ENCODE data around the gene POU5F1.
"Not testable (repeated sequence)": the region's sequence is repeated elsewhere in the genome, so short reads cannot be mapped to it uniquely, and the experiment has no call there.

POU5F1 gene

GRCh38 chr6:31170600-31170881 lies at the start of gene POU5F1:
Gene POU5F1, minus strand, starts transcription at chr6:31170682. Its CDS starts 62 bp downstream, at chr6:31170620.
- no peak for DNase-seq (ENCODE audit: low read depth)

GRCh38 chr6:31216208-31216898 lies 45.9 kb upstream of the POU5F1 start:
- no peak for DNase-seq (ENCODE audit: low read depth)

GRCh38 chr6:31215216-31215615 lies 44.7 kb upstream of the POU5F1 start:
- DNase-seq (ENCODE audit: low read depth): not testable (repeated sequence)

DNA sequence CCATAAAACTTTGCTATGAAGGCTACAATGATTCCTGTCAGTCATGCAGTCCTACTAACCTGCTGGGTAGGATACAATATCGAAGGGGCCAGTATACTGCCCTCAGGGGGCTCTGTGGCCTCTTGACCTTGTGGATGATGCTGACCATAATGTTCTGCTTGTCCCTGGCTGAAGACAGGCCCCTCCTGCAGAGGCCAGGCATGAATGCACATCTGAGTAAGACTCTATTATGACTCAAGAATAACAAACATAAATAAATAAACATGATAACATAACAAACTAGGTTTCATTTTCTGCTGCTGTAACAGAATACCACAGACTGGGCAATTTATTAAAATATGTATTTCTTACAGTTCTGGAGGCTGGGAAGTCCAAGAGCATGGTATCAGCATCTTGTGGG lies 44.0 kb upstream of the POU5F1 start:
- no peak for DNase-seq (ENCODE audit: low read depth)

DNA sequence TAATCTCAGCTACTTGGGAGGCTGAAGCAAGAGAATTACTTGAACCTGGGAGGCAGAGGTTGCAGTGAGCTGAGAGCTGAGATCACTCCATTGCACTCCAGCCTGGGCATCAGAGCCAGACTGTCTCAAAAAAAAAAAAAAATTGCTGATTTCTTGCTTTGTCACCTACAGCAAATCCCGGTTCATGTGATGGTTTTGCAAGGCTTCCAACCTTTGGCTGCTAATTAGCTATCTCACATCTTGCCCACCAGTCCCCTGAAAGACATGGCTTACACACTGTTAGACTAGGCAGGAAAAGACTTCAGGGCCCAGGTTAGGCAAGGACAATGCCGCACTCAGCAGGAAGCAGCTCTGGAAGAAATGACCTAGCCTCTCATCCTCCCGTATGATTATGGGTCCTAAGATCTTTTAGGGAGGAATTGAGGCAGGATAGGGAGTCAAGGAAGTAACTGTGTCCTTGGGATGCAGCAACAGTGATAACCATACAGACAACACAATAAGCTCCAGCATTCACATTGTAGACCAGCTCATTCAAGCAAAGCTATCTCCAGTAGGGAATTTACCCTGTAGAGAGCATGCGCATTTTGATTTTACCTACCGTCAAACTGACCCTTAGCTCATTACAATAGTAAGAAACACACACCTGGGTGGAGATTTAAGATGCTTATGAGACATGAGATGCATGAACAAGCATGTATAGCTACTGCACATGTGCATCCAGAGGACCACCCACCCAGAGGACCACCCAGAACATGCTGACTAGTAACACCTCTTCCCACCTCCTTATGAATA lies 40.5 kb upstream of the POU5F1 start:
- DNase-seq (ENCODE audit: low read depth): no peak

DNA sequence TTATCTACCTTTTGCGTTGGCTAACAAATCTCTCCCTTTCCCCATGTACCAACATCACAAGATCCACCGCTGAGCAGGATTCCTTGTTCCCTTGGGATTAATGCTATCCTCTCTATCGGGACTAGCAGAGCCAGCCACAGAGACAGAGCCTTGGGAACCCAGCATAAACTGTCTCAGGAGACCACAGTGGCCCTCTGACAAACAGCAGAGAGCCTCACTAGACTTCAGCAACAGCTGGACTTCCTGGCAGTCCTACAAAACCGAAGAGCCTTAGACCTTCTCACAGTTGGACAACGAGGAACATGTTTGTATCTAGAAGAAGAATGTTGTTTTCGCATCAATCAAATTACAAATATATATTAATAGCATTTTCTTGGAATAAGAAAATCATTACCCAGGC lies 39.6 kb upstream of the POU5F1 start:
- DNase-seq (ENCODE audit: low read depth): no peak

DNA sequence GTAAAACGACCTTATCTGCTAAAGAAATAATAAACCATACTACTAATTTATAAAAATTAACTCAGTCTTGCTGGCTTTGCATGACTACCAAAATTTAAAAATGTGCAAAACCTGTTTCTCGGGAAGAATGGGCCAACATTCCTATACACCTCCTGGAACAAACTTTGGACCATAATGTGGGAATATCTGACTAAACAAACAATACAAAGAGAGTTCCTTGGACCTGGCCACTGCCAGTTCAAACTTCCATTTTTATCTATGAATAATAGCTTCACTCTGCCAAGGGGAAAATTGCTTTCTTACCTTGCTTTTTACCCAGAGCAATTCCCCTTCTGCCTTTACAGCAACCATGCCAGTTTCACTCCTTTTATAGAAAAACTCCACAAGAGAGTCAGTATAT lies 38.7 kb upstream of the POU5F1 start:
- DNase-seq (ENCODE audit: low read depth): no peak

DNA sequence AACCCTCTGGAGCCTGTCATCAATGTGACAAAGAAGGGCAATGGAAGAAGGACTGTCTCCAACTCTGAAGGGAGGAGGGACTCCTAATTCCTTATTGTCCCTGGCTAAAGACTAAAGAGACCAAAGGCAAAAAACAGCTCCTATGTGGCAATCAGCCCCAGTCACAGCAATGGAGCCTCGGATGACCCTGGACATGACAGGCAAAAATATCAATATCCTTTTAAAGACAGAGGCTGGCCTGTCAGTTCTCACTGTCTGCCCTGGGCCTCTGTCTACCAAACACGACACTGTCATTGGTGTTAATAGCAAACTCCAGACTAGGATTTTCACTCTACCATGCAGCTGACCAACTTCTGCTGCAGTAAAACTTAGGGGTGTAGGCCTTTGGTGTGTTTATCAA lies 38.0 kb upstream of the POU5F1 start:
- no peak for DNase-seq (ENCODE audit: low read depth)

- no peak for DNase-seq (ENCODE audit: low read depth)
Observed at GRCh38 chr6:31205638-31206037, 35.2 kb upstream of the POU5F1 start.

DNA sequence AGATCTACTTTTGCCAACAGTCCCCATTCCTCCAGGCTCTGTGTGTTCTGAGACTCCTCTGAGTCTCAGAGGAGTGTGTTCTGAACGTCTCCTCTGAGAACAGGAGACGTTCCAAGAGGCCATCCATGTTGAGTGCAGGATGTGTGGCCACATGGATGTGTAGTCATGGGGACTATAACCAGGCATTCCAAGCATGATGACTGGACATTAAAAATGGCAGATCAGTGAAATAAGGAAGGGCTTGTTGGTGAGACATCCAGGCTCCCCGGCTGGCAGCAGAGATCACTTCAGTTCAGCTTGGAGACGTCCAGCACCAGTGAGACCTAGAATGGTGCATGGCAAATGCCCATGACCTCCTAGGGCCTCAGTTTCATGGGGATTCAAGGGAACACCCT lies 34.3 kb upstream of the POU5F1 start:
- DNase-seq (ENCODE audit: low read depth): peak; percentile 41

GRCh38 chr6:31203345-31203979 lies 33.0 kb upstream of the POU5F1 start:
- DNase-seq (ENCODE audit: low read depth): peak; percentile 69

- no peak for DNase-seq (ENCODE audit: low read depth)
Observed at GRCh38 chr6:31202259-31203166, 32.0 kb upstream of the POU5F1 start.

DNA sequence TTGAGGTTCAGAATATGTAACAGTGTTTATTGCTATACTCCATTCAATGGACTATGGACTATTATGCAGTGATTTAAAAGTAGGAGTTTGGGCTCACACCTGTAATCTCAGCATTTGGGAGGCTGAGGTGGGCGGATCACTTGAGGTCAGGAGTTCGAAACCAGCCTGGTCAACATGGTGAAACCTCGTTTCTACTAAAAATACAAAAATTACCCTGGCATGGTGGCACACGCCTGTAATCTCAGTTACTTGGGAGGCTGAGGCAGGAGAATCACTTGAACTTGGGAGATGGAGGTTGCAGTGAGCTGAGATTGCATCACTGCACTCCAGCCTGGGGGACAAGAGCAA lies 28.6 kb upstream of the POU5F1 start:
- DNase-seq (ENCODE audit: low read depth): not testable (repeated sequence)

DNA sequence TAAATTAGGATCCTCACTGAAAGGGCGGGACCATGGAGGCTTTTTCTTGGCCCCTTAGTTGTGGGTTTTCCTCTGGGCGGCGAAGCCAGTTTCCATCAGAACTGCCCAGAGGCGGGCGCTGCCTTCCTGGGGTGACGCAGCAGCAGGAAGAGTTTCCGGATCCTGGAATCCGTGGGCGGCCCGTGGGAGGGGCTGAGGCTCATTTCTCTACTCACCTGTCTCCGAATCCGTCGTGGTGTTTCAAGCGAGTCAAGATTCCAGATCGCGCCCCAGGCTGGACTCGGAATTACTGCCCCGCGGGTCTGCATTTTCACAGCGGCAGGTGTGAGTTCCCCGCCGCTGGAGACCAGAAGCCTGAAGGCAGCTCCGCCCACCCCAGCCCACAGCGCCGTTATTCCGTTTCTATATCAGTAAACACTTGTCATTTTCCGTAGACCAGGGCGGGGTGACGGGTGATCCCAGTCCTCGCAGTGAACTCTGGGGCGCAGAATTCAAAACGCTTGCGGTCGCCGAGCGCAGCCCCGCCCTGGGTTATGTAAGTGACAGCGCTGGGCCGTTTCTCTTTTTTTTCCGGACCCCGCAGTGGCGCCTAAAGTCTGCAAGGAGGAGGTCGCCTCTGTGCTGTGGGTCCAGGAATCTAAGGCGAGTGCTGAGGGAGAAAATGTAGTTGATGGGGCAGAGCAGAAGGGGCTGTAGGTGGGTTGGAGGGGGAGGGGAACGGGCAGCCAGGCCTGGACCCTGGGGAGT lies 27.2 kb upstream of the POU5F1 start:
- DNase-seq (ENCODE audit: low read depth): peak; percentile 85

GRCh38 chr6:31196251-31197022 lies 26.0 kb upstream of the POU5F1 start:
- not testable (repeated sequence) for DNase-seq (ENCODE audit: low read depth)

- DNase-seq (ENCODE audit: low read depth): not testable (repeated sequence)
Observed at GRCh38 chr6:31195308-31195979, 25.0 kb upstream of the POU5F1 start.

DNA sequence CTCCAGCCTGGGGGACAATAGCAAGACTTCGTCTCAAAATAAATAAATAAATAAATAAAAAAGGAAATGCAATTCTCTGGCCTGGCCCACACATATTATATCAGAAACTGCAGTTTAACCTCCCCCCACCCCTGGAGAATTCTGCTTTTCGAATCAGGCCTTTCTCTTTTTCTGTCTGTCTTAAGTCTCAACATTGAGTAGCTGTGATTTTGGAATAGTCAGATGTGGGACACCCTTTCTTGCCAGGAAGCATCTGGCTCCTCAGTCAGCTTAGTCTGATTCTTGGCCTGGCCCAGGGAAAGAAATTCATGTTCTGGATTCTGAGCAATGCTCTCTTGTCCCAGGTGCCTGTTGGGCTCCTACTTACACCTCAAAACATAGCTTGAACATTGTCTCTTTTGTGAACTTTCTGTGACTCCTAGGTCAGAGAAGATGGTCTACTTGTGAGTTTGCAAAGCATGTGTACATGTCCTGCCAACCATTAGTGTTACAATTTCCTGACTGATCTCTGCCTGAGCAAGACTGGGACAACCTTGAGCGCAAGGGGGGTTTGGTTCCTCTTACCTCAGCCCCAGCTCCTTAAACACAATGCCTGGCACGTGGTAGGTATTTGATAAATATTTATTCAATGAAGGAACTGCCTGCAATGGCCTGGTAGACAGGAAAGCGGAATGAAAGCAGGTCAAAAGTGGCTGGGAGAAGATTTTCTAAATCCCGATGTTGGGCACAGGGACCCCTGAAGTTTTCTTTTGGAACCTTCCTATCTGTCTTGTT lies 23.8 kb upstream of the POU5F1 start:
- DNase-seq (ENCODE audit: low read depth): no peak

DNA sequence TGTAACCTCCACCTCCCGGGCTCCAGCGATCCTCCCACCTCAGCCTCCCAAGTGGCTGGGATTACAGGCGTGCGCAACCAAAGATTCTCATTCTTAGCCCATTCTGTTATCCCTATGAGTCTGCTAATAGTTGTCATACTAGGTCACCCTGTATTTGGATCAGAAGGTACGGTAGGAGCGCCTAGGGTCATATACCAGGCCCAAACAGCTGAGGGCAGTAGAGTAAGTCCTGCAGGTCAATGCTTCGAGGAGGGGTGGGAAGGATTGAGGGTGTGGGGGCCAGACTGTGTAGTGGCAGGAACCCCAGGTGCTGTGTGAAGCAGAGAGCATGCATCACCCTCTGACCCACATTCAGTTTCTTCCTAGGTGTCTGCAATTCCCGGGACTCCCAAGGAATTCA lies 22.7 kb upstream of the POU5F1 start:
- DNase-seq (ENCODE audit: low read depth): no peak

- DNase-seq (ENCODE audit: low read depth): peak; percentile 78
Observed at GRCh38 chr6:31192431-31193105, 22.1 kb upstream of the POU5F1 start.

Measured in EH (cell line).